T-helper 17 cell (primary cell): ENCODE data around the gene DYDC2. TPM values are rescaled to one million over a fixed set of nuclear protein-coding genes. Genes with fewer than 3 reads are reported as not detected.
"Not testable (repeated sequence)": the region's sequence is repeated elsewhere in the genome, so short reads cannot be mapped to it uniquely, and the experiment has no call there.

ENCODE experiments used
- ATAC-seq: fragments of 150-1000 bp; cut with Tn5 transposase; 2 replicates; pipeline ENCODE4 v1.10.0; 2021; ENCODE audit warnings: mild to moderate bottlenecking, moderate library complexity
- DNase-seq, 3 donors: peaks; one replicate each; pipeline versions ENCODE4 v3.0.0 to v3.0.0-alpha.2; 2020 to 2021
- H3K9me3 ChIP-seq: one replicate; pipeline ENCODE4 v1.7.0; 2013; ENCODE audit warnings: low read length, mild to moderate bottlenecking; ENCODE audit not compliant: control insufficient read depth, poor library complexity, severe bottlenecking
- H3K27ac Mint-ChIP-seq: one replicate; pipeline ENCODE4 v1.8.0; 2022; ENCODE audit warnings: mild to moderate bottlenecking, moderate library complexity, mixed read lengths
- H3K27me3 Mint-ChIP-seq: one replicate; pipeline ENCODE4 v1.8.0; 2022; ENCODE audit warnings: mixed read lengths
- H3K36me3 Mint-ChIP-seq: one replicate; pipeline ENCODE4 v1.8.0; 2022; ENCODE audit warnings: low read depth, mixed read lengths
- H3K4me1 Mint-ChIP-seq: one replicate; pipeline ENCODE4 v1.8.0; 2022; ENCODE audit warnings: mild to moderate bottlenecking, mixed read lengths
- H3K4me3 Mint-ChIP-seq: one replicate; pipeline ENCODE4 v1.8.0; 2022; ENCODE audit warnings: mild to moderate bottlenecking, moderate library complexity, mixed read lengths
- total RNA-seq, 4 donors: library from RNA in 2 of 4; stranded (reverse) in 2 of 4; gene quantifications; one replicate each; pipeline ENCODE4 v1.2.3 and lab custom pipeline; 2022 to 2026

DYDC2 gene
- total RNA-seq, 2 donors from 2014 or later = not detected

DNA sequence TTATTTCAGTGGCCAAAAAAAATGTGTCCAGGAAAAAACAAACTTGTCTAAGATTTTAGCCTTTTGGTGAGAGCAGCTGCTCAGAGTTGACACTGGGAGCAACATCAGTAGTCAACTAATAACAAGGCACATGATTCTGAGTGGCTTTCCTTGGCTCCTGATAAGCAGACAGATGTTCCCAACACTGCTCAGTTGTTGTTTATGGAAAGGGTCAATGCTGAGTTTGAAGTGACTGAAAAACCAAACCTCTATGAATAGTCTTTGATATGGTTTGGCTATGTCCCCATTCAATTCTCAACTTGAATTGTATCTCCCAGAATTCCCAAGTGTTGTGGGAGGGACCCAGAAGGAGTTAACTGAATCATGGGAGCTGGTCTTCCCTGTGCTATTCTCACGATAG is 12.3 kb upstream of the DYDC2 start:
- ATAC-seq = no peak
- Mint-ChIP-seq H3K27ac (no peak overlapping the region), H3K4me3 (no peak overlapping the region), H3K36me3 (no peaks in the 10 kb centered on the region), H3K4me1 (no peaks in the 10 kb centered on the region), H3K27me3 (peaks cover 6% of the 10 kb centered on the region)
- no peaks in the 10 kb centered on the region for H3K9me3 ChIP-seq
- no peak for DNase-seq

DNA sequence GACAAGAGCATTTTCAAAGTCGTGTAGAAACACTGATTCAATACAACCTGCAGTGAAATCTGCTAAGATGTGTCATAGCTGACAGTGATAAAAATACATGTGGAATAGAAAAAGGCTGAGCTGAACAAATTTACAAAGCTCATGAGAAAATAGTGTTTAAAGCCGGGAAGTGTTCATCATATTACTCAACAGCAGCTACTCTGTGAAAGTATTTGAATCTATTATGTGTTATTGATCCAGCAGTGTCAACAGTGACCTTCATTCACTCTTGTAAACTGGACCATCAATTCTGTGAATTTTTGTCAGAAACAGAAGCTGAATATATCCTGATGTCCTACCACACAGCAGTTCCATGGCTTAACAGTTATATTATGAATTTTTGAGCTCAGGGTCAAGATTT is 11.7 kb upstream of the DYDC2 start:
- no peak overlapping the region for H3K4me3 Mint-ChIP-seq
- DNase-seq (no peak), ATAC-seq (no peak)

DNA sequence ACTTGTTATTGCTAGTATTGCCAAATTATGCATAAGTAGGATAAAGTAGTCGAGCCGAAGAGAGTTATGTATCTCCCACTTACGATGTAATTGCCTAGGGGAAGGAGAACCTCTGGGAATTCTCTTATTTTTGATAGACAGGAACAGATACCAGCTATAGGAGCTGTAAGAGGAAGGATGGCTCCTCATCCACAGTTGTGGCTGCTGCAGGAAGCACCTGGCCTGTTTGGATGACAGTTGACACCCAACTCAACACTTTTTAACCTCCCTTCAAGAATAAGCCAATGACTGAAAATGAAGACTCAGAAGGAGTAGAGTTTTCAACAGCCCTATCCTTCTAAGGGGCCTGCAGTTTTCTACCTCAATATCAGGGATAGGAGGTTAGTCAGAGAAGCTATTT is 6.3 kb upstream of the DYDC2 start:
- no peaks in the 10 kb centered on the region for H3K36me3 Mint-ChIP-seq
- DNase-seq = no peak
- no peaks in the 10 kb centered on the region for H3K9me3 ChIP-seq
- peaks cover under 1% of the 10 kb centered on the region for H3K4me1 Mint-ChIP-seq
- ATAC-seq = no peak
- H3K27me3 Mint-ChIP-seq = peaks cover 43% of the 10 kb centered on the region
- no peak overlapping the region for H3K4me3 Mint-ChIP-seq
- no peak overlapping the region for H3K27ac Mint-ChIP-seq

More for the DNA sequence above, 11.7 kb upstream of the DYDC2 start:
- Mint-ChIP-seq H3K27ac (no peak overlapping the region), H3K36me3 (no peaks in the 10 kb centered on the region), H3K27me3 (peaks cover 7% of the 10 kb centered on the region), H3K4me1 (no peaks in the 10 kb centered on the region)
- H3K9me3 ChIP-seq = no peaks in the 10 kb centered on the region

DNA sequence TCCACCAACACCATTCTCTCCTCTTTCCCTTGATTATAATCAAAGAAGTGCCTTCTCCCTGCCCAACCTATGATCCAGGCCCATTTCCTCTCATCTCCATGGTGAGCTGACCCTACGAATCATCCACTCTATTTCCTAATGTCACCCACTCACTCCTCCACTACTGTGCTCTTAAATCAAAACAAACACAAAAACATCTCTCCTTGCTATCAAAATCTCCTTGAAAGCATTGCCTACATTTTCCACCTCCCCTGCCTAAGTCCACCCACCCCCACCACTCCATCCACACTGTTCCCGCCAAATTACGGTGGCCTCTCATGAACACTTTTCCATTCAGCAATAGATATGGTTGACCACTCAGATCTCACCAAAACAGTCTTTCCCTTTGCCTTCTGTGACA is 5.4 kb upstream of the DYDC2 start:
- Mint-ChIP-seq H3K4me1 (peaks cover 6% of the 10 kb centered on the region), H3K27me3 (peaks cover 53% of the 10 kb centered on the region), H3K36me3 (peaks cover 3% of the 10 kb centered on the region), H3K4me3 (no peak overlapping the region), H3K27ac (no peak overlapping the region)
- no peak for DNase-seq
- ATAC-seq = no peak
- H3K9me3 ChIP-seq = no peaks in the 10 kb centered on the region

DNA sequence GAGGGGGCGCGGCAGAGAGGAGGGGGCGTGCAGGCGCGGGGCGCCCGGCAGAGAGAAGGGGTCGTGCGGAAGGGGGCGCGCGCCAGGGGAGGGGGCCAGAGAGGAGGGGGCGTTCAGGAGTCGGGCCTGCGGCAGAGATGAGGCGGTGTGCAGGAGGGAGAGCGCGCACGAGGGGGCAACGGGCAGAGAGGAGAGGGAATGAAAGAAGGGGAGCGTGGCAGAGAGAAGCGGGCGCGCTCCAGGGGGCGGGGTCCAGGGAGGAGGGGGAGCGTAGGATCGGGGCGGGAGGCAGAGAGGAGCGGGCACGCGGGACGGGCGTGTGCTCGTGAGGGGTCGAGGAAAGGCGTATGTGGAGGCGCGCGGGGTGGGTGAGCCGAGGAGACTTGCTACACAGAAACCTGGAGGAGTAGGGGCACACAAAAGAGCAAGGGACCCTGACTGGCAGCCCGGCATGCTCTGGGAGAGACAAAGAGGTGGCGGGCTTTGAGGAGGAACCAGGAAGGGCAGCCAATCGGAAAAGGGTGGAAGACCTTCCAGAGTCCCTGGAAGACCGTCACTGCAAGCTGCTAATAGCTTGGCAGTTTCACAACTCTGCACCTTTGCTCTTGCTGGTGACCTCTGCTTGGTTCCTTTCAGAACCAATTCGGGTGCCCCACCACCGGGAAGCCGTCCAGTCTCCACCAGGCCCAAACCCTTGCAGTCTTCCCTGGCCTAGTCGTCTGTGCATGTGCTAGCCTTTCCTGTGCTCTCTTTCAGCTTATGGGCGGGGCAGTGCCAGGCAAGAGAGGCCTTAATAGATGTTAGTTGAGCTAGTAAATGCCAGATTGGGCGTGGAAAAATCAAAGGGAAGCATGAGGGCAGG is 639 bp downstream of the DYDC2 start:
- no peak for ATAC-seq
- Mint-ChIP-seq H3K4me3 (peak overlapping the region; percentile 89), H3K36me3 (peaks cover 3% of the 10 kb centered on the region), H3K27me3 (peaks cover 51% of the 10 kb centered on the region), H3K27ac (no peak overlapping the region), H3K4me1 (peaks cover 9% of the 10 kb centered on the region)
- no peak for DNase-seq
- no peaks in the 10 kb centered on the region for H3K9me3 ChIP-seq

DNA sequence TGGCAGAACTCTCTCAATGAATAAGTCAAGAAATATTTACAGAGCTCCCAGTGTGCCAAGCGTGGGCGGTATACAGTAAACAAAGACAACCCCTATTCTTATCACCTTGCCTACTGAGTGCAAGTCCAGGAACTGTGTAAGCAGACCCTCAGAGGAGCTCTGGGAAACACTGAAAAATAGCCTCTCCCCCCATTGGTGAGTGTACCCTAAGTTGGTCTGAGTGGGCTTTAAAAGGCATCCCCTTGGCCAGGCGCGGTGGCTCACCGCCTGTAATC is 1.2 kb downstream of the DYDC2 start:
- DNase-seq = no peak
- peaks cover 9% of the 10 kb centered on the region for H3K4me1 Mint-ChIP-seq
- H3K9me3 ChIP-seq = no peaks in the 10 kb centered on the region
- peaks cover 3% of the 10 kb centered on the region for H3K36me3 Mint-ChIP-seq
- no peak for ATAC-seq
- peak overlapping the region; percentile 89 for H3K4me3 Mint-ChIP-seq
- H3K27me3 Mint-ChIP-seq = peaks cover 46% of the 10 kb centered on the region
- no peak overlapping the region for H3K27ac Mint-ChIP-seq

DNA sequence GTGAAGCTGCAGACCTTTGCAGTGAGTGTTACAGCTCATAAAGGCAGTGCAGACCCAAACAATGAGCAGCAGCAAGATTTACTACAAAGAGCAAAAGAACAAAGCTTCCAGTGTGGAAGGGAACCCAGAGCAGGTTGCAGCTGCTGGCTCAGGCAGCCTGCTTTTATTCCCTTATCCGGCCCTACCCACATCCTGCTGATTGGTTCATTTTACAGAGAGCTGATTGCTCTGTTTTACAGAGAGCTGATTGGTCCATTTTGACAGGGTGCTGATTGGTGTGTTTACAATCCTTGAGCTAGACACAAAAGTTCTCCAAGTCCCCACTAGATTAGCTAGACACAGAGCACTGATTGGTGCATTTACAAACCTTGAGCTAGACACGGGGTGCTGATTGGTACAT is 2.3 kb downstream of the DYDC2 start:
- H3K4me3 Mint-ChIP-seq, H3K36me3 Mint-ChIP-seq, ATAC-seq, DNase-seq, H3K9me3 ChIP-seq, H3K27ac Mint-ChIP-seq, H3K4me1 Mint-ChIP-seq: not testable (repeated sequence)
- H3K27me3 Mint-ChIP-seq = peaks cover 40% of the 10 kb centered on the region

DNA sequence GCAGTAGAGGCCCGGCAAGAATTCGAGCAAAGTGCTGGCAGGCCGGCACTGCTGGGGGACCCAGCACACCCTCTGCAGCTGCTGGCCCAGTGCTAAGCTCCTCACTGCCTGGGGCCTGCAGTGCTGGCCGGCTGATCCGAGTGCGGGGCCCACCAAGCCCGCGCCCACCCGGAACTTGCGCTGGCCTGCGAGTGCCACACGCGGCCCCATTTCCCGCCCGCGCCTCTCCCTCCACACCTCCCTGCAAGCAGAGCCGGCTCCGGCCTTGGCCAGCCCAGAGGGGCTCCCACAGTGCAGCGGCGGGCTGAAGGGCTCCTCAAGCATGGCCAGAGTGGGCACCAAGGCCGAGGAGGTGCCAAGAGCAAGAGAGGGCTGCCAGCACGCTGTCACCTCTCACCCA is 3.1 kb downstream of the DYDC2 start:
- H3K4me3 Mint-ChIP-seq = no peak overlapping the region
- DNase-seq (no peak), ATAC-seq (no peak)
- H3K27ac Mint-ChIP-seq = no peak overlapping the region
- peaks cover 9% of the 10 kb centered on the region for H3K4me1 Mint-ChIP-seq
- peaks cover 3% of the 10 kb centered on the region for H3K36me3 Mint-ChIP-seq
- no peaks in the 10 kb centered on the region for H3K9me3 ChIP-seq
- H3K27me3 Mint-ChIP-seq = peaks cover 42% of the 10 kb centered on the region

DNA sequence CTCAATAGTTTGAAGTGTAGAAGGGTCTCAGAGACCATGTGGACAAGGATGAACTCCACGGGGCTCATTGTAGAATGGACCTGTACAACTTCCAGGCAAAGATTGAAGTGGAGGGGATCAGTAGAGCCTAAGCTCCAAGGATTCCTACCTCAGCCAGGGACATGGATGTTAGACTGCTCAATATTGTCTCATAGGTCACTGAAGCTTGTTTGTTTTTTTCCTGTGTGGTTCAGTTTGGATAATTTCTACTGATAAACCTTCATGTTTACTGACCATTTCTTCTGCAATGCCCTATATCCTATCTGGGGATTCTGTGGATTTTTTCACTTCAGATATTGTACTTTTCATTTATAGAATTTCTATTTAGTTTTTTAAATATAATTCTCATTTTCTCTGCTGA is 8.9 kb downstream of the DYDC2 start:
- peaks cover 2% of the 10 kb centered on the region for H3K36me3 Mint-ChIP-seq

DNA sequence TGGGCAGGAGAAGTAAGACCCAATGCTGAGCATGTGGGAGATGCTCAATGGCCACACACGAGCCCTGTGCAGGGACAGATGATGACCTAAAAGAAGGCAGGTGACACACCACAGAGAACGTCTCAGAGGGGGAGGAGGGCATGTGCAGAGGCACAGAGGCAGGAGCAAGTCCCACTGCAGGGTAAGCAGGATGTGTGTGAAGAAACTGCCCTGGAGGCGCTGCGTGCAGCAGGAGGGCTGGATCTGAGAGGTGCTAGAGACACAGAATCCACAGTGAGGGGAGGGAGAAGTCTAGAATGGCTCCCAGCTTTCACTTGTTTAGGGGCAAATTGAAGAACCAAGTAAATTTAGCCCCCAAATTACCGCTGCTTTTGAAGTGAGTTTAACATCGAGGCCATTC is 14.9 kb downstream of the DYDC2 start:
- no peaks in the 10 kb centered on the region for H3K4me1 Mint-ChIP-seq
- no peak overlapping the region for H3K4me3 Mint-ChIP-seq
- no peak for ATAC-seq

More for the DNA sequence above, 8.9 kb downstream of the DYDC2 start:
- Mint-ChIP-seq H3K27me3 (peaks cover 18% of the 10 kb centered on the region), H3K27ac (no peak overlapping the region), H3K4me3 (no peak overlapping the region), H3K4me1 (no peaks in the 10 kb centered on the region)
- no peaks in the 10 kb centered on the region for H3K9me3 ChIP-seq
- DNase-seq (no peak), ATAC-seq (no peak)

DNA sequence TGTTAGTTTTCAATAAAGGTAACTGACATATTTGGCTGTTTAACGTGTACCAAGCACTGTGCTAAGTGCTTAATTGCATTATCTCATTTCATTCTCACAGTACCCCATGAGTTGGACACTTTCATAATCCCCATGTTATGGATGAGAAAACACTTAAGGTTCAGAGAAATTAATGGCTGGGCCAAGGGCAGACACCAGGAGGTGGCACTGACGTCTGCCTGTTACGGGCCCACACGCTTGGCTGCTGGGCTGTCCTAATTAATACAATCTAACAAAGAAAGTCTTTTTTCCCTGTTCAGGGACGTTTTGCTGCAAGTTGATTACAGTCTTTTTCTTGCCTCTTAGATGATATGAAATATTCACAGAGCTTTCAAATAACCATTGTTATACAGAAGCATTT is 16.1 kb downstream of the DYDC2 start:
- DNase-seq (no peak), ATAC-seq (no peak)
- H3K4me3 Mint-ChIP-seq = no peak overlapping the region

More for the DNA sequence above, 14.9 kb downstream of the DYDC2 start:
- H3K36me3 Mint-ChIP-seq = no peaks in the 10 kb centered on the region
- H3K27me3 Mint-ChIP-seq = peaks cover 7% of the 10 kb centered on the region
- DNase-seq = no peak
- H3K27ac Mint-ChIP-seq = no peak overlapping the region
- H3K9me3 ChIP-seq = no peaks in the 10 kb centered on the region

DNA sequence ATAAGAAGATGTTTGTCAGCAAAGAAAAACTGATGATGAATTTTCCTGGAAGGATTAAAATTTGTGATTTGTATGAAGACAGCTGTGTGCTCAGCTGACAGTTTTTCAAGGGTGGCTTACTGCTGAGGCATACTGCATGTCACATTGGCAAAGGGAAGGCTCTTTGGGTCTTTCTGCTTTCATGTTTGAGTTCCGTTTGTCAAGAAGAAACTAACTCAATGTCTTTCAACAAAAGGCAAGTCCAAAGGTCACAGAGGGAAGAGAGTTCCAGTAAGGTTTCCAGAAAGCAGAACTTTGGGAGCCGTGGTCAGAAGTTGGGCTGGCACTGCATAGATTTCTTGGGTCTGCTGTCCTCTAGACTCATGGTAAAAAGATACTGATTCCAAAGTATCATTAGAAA is 16.9 kb downstream of the DYDC2 start:
- H3K4me1 Mint-ChIP-seq = peaks cover 6% of the 10 kb centered on the region

More for the DNA sequence above, 16.1 kb downstream of the DYDC2 start:
- Mint-ChIP-seq H3K27ac (no peak overlapping the region), H3K36me3 (no peaks in the 10 kb centered on the region), H3K27me3 (peaks cover 6% of the 10 kb centered on the region), H3K4me1 (peaks cover 2% of the 10 kb centered on the region)
- no peaks in the 10 kb centered on the region for H3K9me3 ChIP-seq

DNA sequence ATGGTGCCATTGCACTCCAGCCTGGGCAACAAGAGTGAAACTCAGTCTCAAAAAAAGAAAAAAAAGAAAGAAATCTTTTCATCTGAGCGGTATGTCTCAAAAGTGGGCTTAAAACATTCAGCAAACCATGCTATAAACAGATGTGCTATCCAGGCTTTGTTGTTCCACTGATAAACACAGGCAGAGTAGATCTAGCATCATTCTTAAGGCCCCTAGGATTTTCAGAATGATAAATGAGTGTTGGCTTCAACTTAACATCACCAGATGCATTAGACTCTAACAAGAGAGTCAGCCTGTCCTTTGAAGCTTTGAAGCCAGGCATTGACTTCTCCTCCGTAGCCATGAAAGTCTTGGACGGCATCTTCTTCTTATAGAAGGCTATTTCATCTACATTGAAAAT is 23.1 kb downstream of the DYDC2 start:
- ATAC-seq (no peak), DNase-seq (no peak)
- Mint-ChIP-seq H3K27me3 (peaks cover 6% of the 10 kb centered on the region), H3K27ac (no peak overlapping the region), H3K4me1 (peaks cover 14% of the 10 kb centered on the region), H3K4me3 (no peak overlapping the region), H3K36me3 (no peaks in the 10 kb centered on the region)
- no peaks in the 10 kb centered on the region for H3K9me3 ChIP-seq

More for the DNA sequence above, 16.9 kb downstream of the DYDC2 start:
- Mint-ChIP-seq H3K36me3 (no peaks in the 10 kb centered on the region), H3K27ac (no peak overlapping the region), H3K4me3 (no peak overlapping the region), H3K27me3 (peaks cover 6% of the 10 kb centered on the region)
- DNase-seq (no peak), ATAC-seq (no peak)
- no peaks in the 10 kb centered on the region for H3K9me3 ChIP-seq

DNA sequence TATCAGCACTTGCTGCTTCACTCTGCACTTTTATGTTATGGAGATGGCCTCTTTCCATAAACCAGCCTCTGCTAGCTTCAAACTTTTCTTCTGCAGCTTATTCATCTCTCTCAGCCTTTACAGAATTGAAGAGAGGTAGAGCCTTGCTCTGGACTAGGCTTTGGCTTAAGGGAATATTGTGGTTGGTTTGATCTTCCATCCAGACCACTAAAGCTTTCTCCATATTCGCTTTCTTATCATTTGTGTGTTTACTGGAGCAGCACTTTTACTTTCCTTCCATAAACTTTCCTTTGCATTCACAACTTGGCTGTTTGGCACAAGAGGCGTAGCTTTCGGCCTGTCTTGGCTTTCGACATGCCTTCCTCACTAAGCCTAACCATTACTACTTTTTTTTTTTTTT is 23.6 kb downstream of the DYDC2 start:
- H3K27ac Mint-ChIP-seq = no peak overlapping the region
- H3K36me3 Mint-ChIP-seq = no peaks in the 10 kb centered on the region
- H3K27me3 Mint-ChIP-seq = peaks cover 6% of the 10 kb centered on the region
- ATAC-seq (no peak), DNase-seq (no peak)
- no peak overlapping the region for H3K4me3 Mint-ChIP-seq
- H3K4me1 Mint-ChIP-seq = peaks cover 14% of the 10 kb centered on the region
- H3K9me3 ChIP-seq = no peaks in the 10 kb centered on the region
